NB4 (cell line): ENCODE results near the gene CEP85.
"Not testable (repeated sequence)": the region's sequence is repeated elsewhere in the genome, so short reads cannot be mapped to it uniquely, and the experiment has no call there.

ENCODE experiments used
- MYC ChIP-seq: IDR thresholded peaks from 2 replicates; pipeline ENCODE4 v1.6.1; 2011; ENCODE audit warnings: low read depth, low read length
- POLR2A ChIP-seq: IDR thresholded peaks from 2 replicates; pipeline ENCODE4 v1.6.1; 2011; ENCODE audit warnings: mild to moderate bottlenecking; ENCODE audit not compliant: insufficient read length; ENCODE audit errors: extremely low read depth
- TF ChIP-seq, protein P1 (sequence below): IDR thresholded peaks from one replicate; pipeline ENCODE4 v1.5.1; 2012; ENCODE audit warnings: low read depth, low read length
- TF ChIP-seq, protein P2 (sequence below): IDR thresholded peaks from 2 replicates; pipeline ENCODE4 v1.6.1; 2011; ENCODE audit warnings: low read depth, low read length

DNA sequence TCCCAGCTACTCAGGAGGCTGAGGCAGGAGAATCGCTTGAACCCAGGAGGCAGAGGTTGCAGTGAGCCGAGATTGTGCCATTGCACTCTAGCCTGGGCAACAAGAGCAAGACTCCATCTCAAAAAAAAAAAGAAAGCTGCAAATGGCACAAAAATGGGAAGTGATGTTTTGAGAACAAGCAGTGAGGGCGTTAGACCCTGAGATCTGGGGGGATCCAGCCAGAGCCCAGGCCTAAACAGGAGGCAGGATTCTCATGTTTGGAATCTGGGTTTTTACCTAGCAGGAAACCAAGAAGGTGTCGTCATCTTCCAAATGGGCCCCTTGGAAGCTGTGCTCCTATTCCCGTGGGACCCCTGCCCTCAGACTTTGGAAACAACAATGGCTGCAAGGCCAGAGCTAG, 58.7 kb downstream of the CEP85 start:
- TF ChIP-seq, protein P1, sequence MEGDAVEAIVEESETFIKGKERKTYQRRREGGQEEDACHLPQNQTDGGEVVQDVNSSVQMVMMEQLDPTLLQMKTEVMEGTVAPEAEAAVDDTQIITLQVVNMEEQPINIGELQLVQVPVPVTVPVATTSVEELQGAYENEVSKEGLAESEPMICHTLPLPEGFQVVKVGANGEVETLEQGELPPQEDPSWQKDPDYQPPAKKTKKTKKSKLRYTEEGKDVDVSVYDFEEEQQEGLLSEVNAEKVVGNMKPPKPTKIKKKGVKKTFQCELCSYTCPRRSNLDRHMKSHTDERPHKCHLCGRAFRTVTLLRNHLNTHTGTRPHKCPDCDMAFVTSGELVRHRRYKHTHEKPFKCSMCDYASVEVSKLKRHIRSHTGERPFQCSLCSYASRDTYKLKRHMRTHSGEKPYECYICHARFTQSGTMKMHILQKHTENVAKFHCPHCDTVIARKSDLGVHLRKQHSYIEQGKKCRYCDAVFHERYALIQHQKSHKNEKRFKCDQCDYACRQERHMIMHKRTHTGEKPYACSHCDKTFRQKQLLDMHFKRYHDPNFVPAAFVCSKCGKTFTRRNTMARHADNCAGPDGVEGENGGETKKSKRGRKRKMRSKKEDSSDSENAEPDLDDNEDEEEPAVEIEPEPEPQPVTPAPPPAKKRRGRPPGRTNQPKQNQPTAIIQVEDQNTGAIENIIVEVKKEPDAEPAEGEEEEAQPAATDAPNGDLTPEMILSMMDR = not testable (repeated sequence)
- not testable (repeated sequence) for TF ChIP-seq MYC, POLR2A
- TF ChIP-seq, protein P2, sequence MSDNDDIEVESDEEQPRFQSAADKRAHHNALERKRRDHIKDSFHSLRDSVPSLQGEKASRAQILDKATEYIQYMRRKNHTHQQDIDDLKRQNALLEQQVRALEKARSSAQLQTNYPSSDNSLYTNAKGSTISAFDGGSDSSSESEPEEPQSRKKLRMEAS = not testable (repeated sequence)
